NOMO-1 treated with DMSO at 0.1 percent for 48 hours (cell line): ENCODE results near the gene PDLIM5.
"Not testable (repeated sequence)": the region's sequence is repeated elsewhere in the genome, so short reads cannot be mapped to it uniquely, and the experiment has no call there.

ENCODE experiments used
- DNase-seq: peaks from one replicate; lab custom pipeline; 2025; ENCODE audit not compliant: unreplicated experiment; lab: John Stamatoyannopoulos, UW

Gene PDLIM5

GRCh38 chr4:94583914-94584641 is 132.3 kb downstream of the PDLIM5 start:
- no peak for DNase-seq

- no peak for DNase-seq
These were observed 137.4 kb downstream of the PDLIM5 start for GRCh38 chr4:94588896-94589693.

- DNase-seq, result no peak
These were observed 138.8 kb downstream of the PDLIM5 start for GRCh38 chr4:94590493-94590892.

GRCh38 chr4:94591289-94591688 is 139.5 kb downstream of the PDLIM5 start:
- DNase-seq, result no peak

GRCh38 chr4:94595013-94595412 is 143.3 kb downstream of the PDLIM5 start:
- no peak for DNase-seq

- DNase-seq, result peak; percentile 57
These were observed 144.2 kb downstream of the PDLIM5 start for GRCh38 chr4:94595880-94596483.

GRCh38 chr4:94598758-94599157 is 147.0 kb downstream of the PDLIM5 start:
- DNase-seq, result peak; percentile 2

- DNase-seq, result no peak
These were observed 151.5 kb downstream of the PDLIM5 start for GRCh38 chr4:94603170-94603747.

GRCh38 chr4:94605241-94605805 is 153.6 kb downstream of the PDLIM5 start:
- DNase-seq, result no peak

- DNase-seq, result no peak
These were observed 158.4 kb downstream of the PDLIM5 start for GRCh38 chr4:94610145-94610544.

- DNase-seq, result no peak
These were observed 161.5 kb downstream of the PDLIM5 start for GRCh38 chr4:94613248-94613647.

- no peak for DNase-seq
These were observed 163.7 kb downstream of the PDLIM5 start for GRCh38 chr4:94615451-94615850.

GRCh38 chr4:94621491-94622080 is 169.8 kb downstream of the PDLIM5 start:
- peak; percentile 11 for DNase-seq

GRCh38 chr4:94623126-94623911 is 171.6 kb downstream of the PDLIM5 start:
- DNase-seq, result no peak

GRCh38 chr4:94626942-94627341 is 175.2 kb downstream of the PDLIM5 start:
- no peak for DNase-seq

- not testable (repeated sequence) for DNase-seq
These were observed 177.3 kb downstream of the PDLIM5 start for GRCh38 chr4:94629058-94629457.

- DNase-seq, result no peak
These were observed 178.1 kb downstream of the PDLIM5 start for GRCh38 chr4:94629837-94630236.

GRCh38 chr4:94634271-94634670 is 182.5 kb downstream of the PDLIM5 start:
- DNase-seq, result no peak

GRCh38 chr4:94635177-94635576 is 183.4 kb downstream of the PDLIM5 start:
- DNase-seq, result no peak

- no peak for DNase-seq
These were observed 184.3 kb downstream of the PDLIM5 start for GRCh38 chr4:94636004-94636403.
